HepG2 (cell line): ENCODE measurements around the gene SEPTIN2. TPM values are rescaled to one million over a fixed set of nuclear protein-coding genes. Genes with fewer than 3 reads are reported as not detected.

Experiments
- ARID5B ChIP-seq: IDR thresholded peaks from 2 replicates; pipeline ENCODE4 v1.4.0; 2020; ENCODE audit warnings: mild to moderate bottlenecking, missing genetic modification reagents
- BRF2 ChIP-seq: sonication (generic); formaldehyde crosslinking; IDR thresholded peaks from 2 replicates; pipeline ENCODE4 v1.8.1; 2022; ENCODE audit warnings: mild to moderate bottlenecking, missing genetic modification reagents
- ESRRA ChIP-seq: sonication (generic); formaldehyde crosslinking; IDR thresholded peaks from 2 replicates; pipeline ENCODE4 v1.5.1; 2020; ENCODE audit warnings: mild to moderate bottlenecking, low read depth, missing genetic modification reagents
- FIP1L1 ChIP-seq: fragments of 200-400 bp; formaldehyde crosslinking; IDR thresholded peaks from 2 replicates; pipeline ENCODE4 v1.6.1; 2018; ENCODE audit warnings: low read depth, mild to moderate bottlenecking, low read length, moderate library complexity, borderline replicate concordance; ENCODE audit not compliant: insufficient read depth
- KDM5A ChIP-seq: fragments of 200-600 bp; sonication (generic); IDR thresholded peaks from 2 replicates; pipeline ENCODE4 v1.7.0; 2018; ENCODE audit warnings: antibody characterized with exemption, mild to moderate bottlenecking, low read length, borderline replicate concordance
- PBX2 ChIP-seq: IDR thresholded peaks from 2 replicates; pipeline ENCODE4 v1.6.1; 2016; ENCODE audit warnings: control low read depth
- ZFP36 ChIP-seq: fragments of 150-350 bp; IDR thresholded peaks from 2 replicates; pipeline ENCODE4 v1.6.1; 2018; ENCODE audit warnings: borderline replicate concordance, low read length, low read depth; ENCODE audit not compliant: partially characterized antibody
- ZNF263 ChIP-seq: sonication (generic); formaldehyde crosslinking; IDR thresholded peaks from 2 replicates; pipeline ENCODE4 v1.4.0; 2020; ENCODE audit warnings: missing genetic modification reagents
- ZNF512B ChIP-seq: sonication (generic); formaldehyde crosslinking; IDR thresholded peaks from 2 replicates; pipeline ENCODE4 v1.5.1; 2020; ENCODE audit warnings: missing genetic modification reagents, mild to moderate bottlenecking, borderline replicate concordance
- polyA plus RNA-seq, 8 experiments: library from polyadenylated mRNA; depleted of rRNA in 3 of 8; stranded (reverse) in 7 of 8; unstranded in 1 of 8; fragments of >200 nt; fragmentation: Illumina TruSeq in 4 of 8; extraction: Trizol in 4 of 8; gene quantifications; 2 replicates each; pipeline versions ENCODE4 v1.2.1 to v1.2.3, GENCODE V29; 2011 to 2016; ENCODE audit warnings: low read depth in 4 of 8, missing spikeins in 1 of 8, mixed read lengths in 1 of 8; ENCODE audit not compliant: insufficient read depth in 1 of 8
- total RNA-seq, 5 experiments: library from RNA; depleted of rRNA; stranded (reverse); fragments of >200 nt; fragmentation: Illumina TruSeq; extraction: Trizol; gene quantifications; 2 replicates each; pipeline ENCODE4 v1.2.3, GENCODE V29; 2016; ENCODE audit warnings: low read depth in 1 of 5

Gene SEPTIN2
- total and polyA plus RNA-seq, 2 of the 13 experiments (the other 11 are each of a cell fraction or from before 2014, with no cell fraction given) = 493 to 733 TPM

- TF ChIP-seq FIP1L1 (no peak), ZNF263 (CRISPR knock-in tag) (no peak), ZNF512B (CRISPR knock-in tag) (no peak), ZFP36 (no peak), KDM5A (no peak), ESRRA (CRISPR knock-in tag) (no peak), PBX2 (no peak), BRF2 (CRISPR knock-in tag) (no peak), ARID5B (CRISPR knock-in tag) (no peak)
- TF ChIP-seq, all 625 proteins: peak for 15
Measured at GRCh38 chr2:241273210-241274020, 42.3 kb upstream of the SEPTIN2 start (continued).
